K562 (cell line): Measurements from ENCODE around the gene RREB1. TPM values are rescaled to one million over a fixed set of nuclear protein-coding genes. Genes with fewer than 3 reads are reported as not detected.
A peak's percentile ranks its signal among the peaks of the same experiment; 100 is the strongest.

Experiments used
- ATAC-seq: fragments of 200-7000 bp; cut with Tn5 transposase; 3 replicates; pipeline ENCODE4 v1.9.1; 2020; ENCODE audit warnings: moderate library complexity
- BruUV-seq: library from RNA; stranded (reverse); fragments of 400-500 nt; replicated peaks from 2 replicates; lab custom pipeline; 2021; lab: Mats Ljungman, UMichigan
- CTCF ChIA-PET: fragments of 300-600 bp; formaldehyde crosslinking; extraction: SDS; loops from one replicate; lab custom pipeline; 2021; ENCODE audit warnings: low intra/inter-chr PET ratio; lab: Yijun Ruan, JAX
- POLR2A ChIA-PET: fragments of 300-600, 350-650 bp; sonication (Branson Sonifier 250); formaldehyde crosslinking; extraction: SDS; loops from one replicate; lab custom pipeline; 2021; ENCODE audit warnings: antibody characterized with exemption, inconsistent platforms; lab: Yijun Ruan, JAX
- DNase-seq, 4 experiments: peaks; one replicate each; pipeline versions ENCODE4 v3.0.0 to v3.0.0-alpha.2; 2011 to 2018; ENCODE audit warnings: low spot score in 3 of 4, mixed read lengths in 3 of 4; ENCODE audit errors: extremely low read depth in 1 of 4
- FAIRE-seq: peaks from 2 replicates; lab custom pipeline; 2011; peaks lifted over from hg19 to GRCh38; lab: Jason Lieb, UNC
- H2AFZ ChIP-seq: 2 replicates; pipeline ENCODE4 v1.6.0; 2011; ENCODE audit warnings: low read depth, low read length, control low read depth, inconsistent platforms
- H3K27ac ChIP-seq: fragments of 200-600 bp; 3 replicates; pipeline ENCODE4 v1.8.0; 2011; ENCODE audit warnings: low read depth, mild to moderate bottlenecking, control low read depth, inconsistent platforms, low read length, moderate library complexity, mixed read lengths; ENCODE audit errors: extremely low read depth
- H3K27me3 ChIP-seq, 2 experiments: fragments of 300-600 bp in 1 of 2; 2 replicates in 1 of 2; 3 replicates in 1 of 2; pipeline versions ENCODE4 v1.6.0 to v1.8.0; 2011; ENCODE audit warnings: inconsistent platforms in 2 of 2, low read length in 2 of 2, mild to moderate bottlenecking in 1 of 2, mixed read lengths in 1 of 2, moderate library complexity in 1 of 2; ENCODE audit not compliant: control insufficient read depth in 2 of 2, insufficient read depth in 2 of 2
- H3K36me3 ChIP-seq: fragments of 300-600 bp; 3 replicates; pipeline ENCODE4 v1.8.0; 2011; ENCODE audit warnings: mild to moderate bottlenecking, low read length, inconsistent platforms; ENCODE audit not compliant: control insufficient read depth, insufficient read depth
- H3K4me1 ChIP-seq, 2 experiments: fragments of 200-600 bp in 1 of 2; replicated peaks in 1 of 2; 2 replicates in 1 of 2; 3 replicates in 1 of 2; pipeline versions ENCODE4 v1.5.1 to v1.8.0; 2011; ENCODE audit warnings: inconsistent platforms in 2 of 2, low read length in 2 of 2, mild to moderate bottlenecking in 1 of 2, mixed read lengths in 1 of 2, moderate library complexity in 1 of 2; ENCODE audit not compliant: control insufficient read depth in 2 of 2, insufficient read depth in 2 of 2
- H3K4me2 ChIP-seq: 2 replicates; pipeline ENCODE4 v1.6.1; 2011; ENCODE audit warnings: low read length, control low read depth, inconsistent platforms, mixed read lengths; ENCODE audit not compliant: insufficient read depth
- H3K4me3 ChIP-seq: fragments of 200-600 bp; sonication (generic), shearing (Covaris generic); 2 replicates; pipeline ENCODE4 v1.5.1; 2016; ENCODE audit warnings: control low read depth, inconsistent platforms
- H3K79me2 ChIP-seq: fragments of 200-600 bp; 3 replicates; pipeline ENCODE4 v1.8.0; 2011; ENCODE audit warnings: low read length, inconsistent platforms; ENCODE audit not compliant: control insufficient read depth, insufficient read depth
- H3K9ac ChIP-seq, 2 experiments: 2 replicates each; pipeline versions ENCODE4 v1.6.0 to v1.6.1; 2011; ENCODE audit warnings: low read depth in 2 of 2, low read length in 2 of 2, control low read depth in 1 of 2, inconsistent platforms in 1 of 2, mild to moderate bottlenecking in 1 of 2, mixed read lengths in 1 of 2; ENCODE audit not compliant: insufficient read depth in 1 of 2
- H3K9me1 ChIP-seq: one replicate; pipeline ENCODE4 v1.6.0; 2011; ENCODE audit warnings: inconsistent platforms, mild to moderate bottlenecking, low read length, moderate library complexity; ENCODE audit not compliant: control insufficient read depth, insufficient read depth
- H3K9me3 ChIP-seq: replicated peaks from 2 replicates; pipeline ENCODE4 v1.5.1; 2011; ENCODE audit warnings: low read depth, low read length, inconsistent platforms; ENCODE audit not compliant: control insufficient read depth, insufficient read depth
- H4K20me1 ChIP-seq: replicated peaks from 2 replicates; pipeline ENCODE4 v1.6.1; 2011; ENCODE audit warnings: low read length, inconsistent platforms, mixed read lengths; ENCODE audit not compliant: control insufficient read depth, insufficient read depth
- BACH1 ChIP-seq: fragments of 200-800 bp; sonication (Bioruptor generic); IDR thresholded peaks from 2 replicates; pipeline ENCODE4 v1.6.1; 2016; ENCODE audit warnings: missing genetic modification characterization, missing compliant biosample characterization
- CHD1 ChIP-seq: fragments of 200-600 bp; sonication (generic); IDR thresholded peaks from one replicate; pipeline ENCODE4 v1.6.1; 2012; ENCODE audit warnings: mild to moderate bottlenecking, moderate library complexity, low read length, inconsistent platforms
- E2F8 ChIP-seq: fragments of 450-650 bp; IDR thresholded peaks from 2 replicates; pipeline ENCODE4 v1.7.1; 2018; ENCODE audit warnings: mild to moderate bottlenecking, low read depth; ENCODE audit not compliant: partially characterized antibody
- NELFE ChIP-seq: IDR thresholded peaks from 2 replicates; pipeline ENCODE4 v1.6.1; 2011; ENCODE audit warnings: mild to moderate bottlenecking; ENCODE audit not compliant: insufficient read depth, insufficient read length
- XRCC5 ChIP-seq: fragments of 200-400 bp; formaldehyde crosslinking; IDR thresholded peaks from 2 replicates; pipeline ENCODE4 v1.6.1; 2017; ENCODE audit warnings: low read depth, mild to moderate bottlenecking, low read length
- ZC3H11A ChIP-seq: IDR thresholded peaks from 2 replicates; pipeline ENCODE4 v1.6.1; 2012; ENCODE audit warnings: low read depth, low read length, improper control_type of control experiment
- ZEB2 ChIP-seq: fragments of 450-650 bp; IDR thresholded peaks from 2 replicates; pipeline ENCODE4 v1.6.1; 2016
- ZNF384 ChIP-seq: IDR thresholded peaks from 2 replicates; pipeline ENCODE4 v1.6.1; 2012; ENCODE audit warnings: low read depth, low read length, improper control_type of control experiment
- ZNF561 ChIP-seq: fragments of 450-650 bp; formaldehyde crosslinking; conservative IDR thresholded peaks from 2 replicates; pipeline ENCODE4 v1.4.0; 2020; ENCODE audit warnings: mild to moderate bottlenecking, moderate library complexity
- ZNF57 ChIP-seq: fragments of 450-650 bp; formaldehyde crosslinking; IDR thresholded peaks from 2 replicates; pipeline ENCODE4 v1.4.0; 2020; ENCODE audit warnings: mild to moderate bottlenecking, moderate library complexity
- WGBS: fragments of 100-300 bp; shearing (Covaris generic); methylation state at CpG from one replicate; pipeline ENCODE4 v1.1.6; 2016; ENCODE audit warnings: low coverage, mixed read lengths; ENCODE audit not compliant: insufficient coverage; ENCODE audit errors: missing lambda C conversion rate; 5-methylcytosine and 5-hydroxymethylcytosine counted together
- in situ Hi-C: fragments of 300-500 bp; cut with MboI; formaldehyde crosslinking; loops from 4 replicates; pipeline ENCODE4 v1.15.0; 2018; ENCODE audit warnings: inconsistent platforms, mixed read lengths
- intact Hi-C: fragments of 100-400 bp; cut with micrococcal nuclease; formaldehyde crosslinking; loops from 2 replicates; pipeline ENCODE4 v1.14.2; 2022
- polyA plus RNA-seq, 8 experiments: library from polyadenylated mRNA; depleted of rRNA in 4 of 8; stranded (reverse) in 5 of 8; unstranded in 3 of 8; fragments of >200 nt; fragmentation: Nextera tagmentation in 2 of 8; fragmentation: Illumina TruSeq in 1 of 8; extraction: Ambion mirVana in 2 of 8; extraction: Trizol in 1 of 8; gene quantifications; 2 replicates each; pipeline versions ENCODE4 v1.2.1 to v1.2.3, GENCODE V29; 2011 to 2014; ENCODE audit warnings: inconsistent platforms in 1 of 8, missing spikeins in 1 of 8
- total RNA-seq, 7 experiments: library from RNA; depleted of rRNA in 6 of 7; stranded (reverse); fragments of >200 nt in 6 of 7; fragmentation: Illumina TruSeq in 2 of 7; extraction: Trizol in 2 of 7; gene quantifications; 2 replicates each; pipeline versions ENCODE4 v1.2.1 to v1.2.3, GENCODE V29; 2011 to 2021; ENCODE audit warnings: low replicate concordance in 1 of 7
- TF ChIP-seq, protein P1 (sequence below), 2 experiments: fragments of 450-650 bp; IDR thresholded peaks; 2 replicates each; pipeline ENCODE4 v1.6.1; 2016; ENCODE audit warnings: mild to moderate bottlenecking in 2 of 2, borderline replicate concordance in 1 of 2, low read depth in 1 of 2, moderate library complexity in 1 of 2

RREB1 gene
- total and polyA plus RNA-seq, 9 of the 15 experiments (the other 6 are each of a cell fraction or from before 2014, with no cell fraction given): 3.3 to 64.2 (median 19.3) TPM

DNA sequence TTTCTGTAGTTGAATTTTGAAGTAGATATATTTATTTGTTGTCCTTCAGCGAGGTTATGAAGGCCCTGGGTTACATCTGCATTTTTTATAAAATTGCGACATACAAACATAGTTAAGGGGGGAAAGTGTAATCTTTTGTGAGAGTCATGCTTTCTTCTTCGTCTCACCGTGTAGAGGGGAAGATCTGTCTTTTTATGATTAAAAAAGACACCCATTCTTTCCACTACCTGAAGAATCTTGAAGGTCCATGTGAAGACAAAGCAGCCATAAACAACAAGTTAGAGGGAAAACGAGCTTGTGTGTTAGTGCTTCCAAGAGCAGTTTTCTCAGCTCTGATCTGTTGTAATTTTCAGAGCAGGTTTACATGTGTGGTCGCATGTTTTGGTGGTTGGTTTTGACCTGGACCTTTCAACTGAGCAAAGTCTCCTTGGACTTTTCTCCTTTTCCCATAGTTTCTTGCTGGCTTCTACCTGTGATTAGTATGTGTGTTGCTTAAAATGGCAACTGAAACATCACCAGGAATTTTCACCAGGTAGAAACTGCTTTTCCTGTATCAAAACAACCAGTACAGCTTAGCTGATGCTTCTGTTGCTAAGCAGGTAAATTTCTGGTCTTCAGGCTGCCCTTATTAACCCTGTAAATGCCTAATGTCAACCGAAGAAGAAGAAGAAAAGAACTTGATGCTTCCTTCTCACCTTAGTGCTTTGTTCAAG is 37.3 kb downstream of the RREB1 start:
- in situ Hi-C loops (no loop called here), intact Hi-C loops (no loop called here)
- Histone ChIP-seq H3K9me1 (no peaks in the 10 kb centered on the region), H2AFZ (peak overlapping the region; percentile 22; the same call in 1 of the 2 replicates), H3K4me2 (peak overlapping the region; percentile 80), H3K4me3 (no peak overlapping the region), H3K36me3 (peaks cover 37% of the 10 kb centered on the region), H3K27me3 (no peaks in the 10 kb centered on the region), H3K79me2 (peaks cover 99% of the 10 kb centered on the region), H3K27ac (peak overlapping the region; percentile 92), H3K4me1 (peaks cover 59 to 85% of the 10 kb centered on the region in 2 experiments), H3K9ac (peak overlapping the region in 1 of 2 experiments; percentile 71; a peak in 3 of 4 replicates), H4K20me1 (no peaks in the 10 kb centered on the region), H3K9me3 (no peaks in the 10 kb centered on the region)
- no TSS peak for BruUV-seq
- WGBS: 14% methylated on average over 7 of the region's 7 CpGs
- CTCF ChIA-PET: no interaction called here
- no peak for ATAC-seq
- peak in 1 of 4 experiments; percentile 39 for DNase-seq
- FAIRE-seq: peak; percentile 15
- POLR2A ChIA-PET: interaction anchor here (0.6 to 3.4 kb wide), 6 partner anchors 9 to 344 kb away, joined by 3 to 18 read pairs (median 4); no protein-coding TSS in a partner anchor
- TF ChIP-seq, protein P1, sequence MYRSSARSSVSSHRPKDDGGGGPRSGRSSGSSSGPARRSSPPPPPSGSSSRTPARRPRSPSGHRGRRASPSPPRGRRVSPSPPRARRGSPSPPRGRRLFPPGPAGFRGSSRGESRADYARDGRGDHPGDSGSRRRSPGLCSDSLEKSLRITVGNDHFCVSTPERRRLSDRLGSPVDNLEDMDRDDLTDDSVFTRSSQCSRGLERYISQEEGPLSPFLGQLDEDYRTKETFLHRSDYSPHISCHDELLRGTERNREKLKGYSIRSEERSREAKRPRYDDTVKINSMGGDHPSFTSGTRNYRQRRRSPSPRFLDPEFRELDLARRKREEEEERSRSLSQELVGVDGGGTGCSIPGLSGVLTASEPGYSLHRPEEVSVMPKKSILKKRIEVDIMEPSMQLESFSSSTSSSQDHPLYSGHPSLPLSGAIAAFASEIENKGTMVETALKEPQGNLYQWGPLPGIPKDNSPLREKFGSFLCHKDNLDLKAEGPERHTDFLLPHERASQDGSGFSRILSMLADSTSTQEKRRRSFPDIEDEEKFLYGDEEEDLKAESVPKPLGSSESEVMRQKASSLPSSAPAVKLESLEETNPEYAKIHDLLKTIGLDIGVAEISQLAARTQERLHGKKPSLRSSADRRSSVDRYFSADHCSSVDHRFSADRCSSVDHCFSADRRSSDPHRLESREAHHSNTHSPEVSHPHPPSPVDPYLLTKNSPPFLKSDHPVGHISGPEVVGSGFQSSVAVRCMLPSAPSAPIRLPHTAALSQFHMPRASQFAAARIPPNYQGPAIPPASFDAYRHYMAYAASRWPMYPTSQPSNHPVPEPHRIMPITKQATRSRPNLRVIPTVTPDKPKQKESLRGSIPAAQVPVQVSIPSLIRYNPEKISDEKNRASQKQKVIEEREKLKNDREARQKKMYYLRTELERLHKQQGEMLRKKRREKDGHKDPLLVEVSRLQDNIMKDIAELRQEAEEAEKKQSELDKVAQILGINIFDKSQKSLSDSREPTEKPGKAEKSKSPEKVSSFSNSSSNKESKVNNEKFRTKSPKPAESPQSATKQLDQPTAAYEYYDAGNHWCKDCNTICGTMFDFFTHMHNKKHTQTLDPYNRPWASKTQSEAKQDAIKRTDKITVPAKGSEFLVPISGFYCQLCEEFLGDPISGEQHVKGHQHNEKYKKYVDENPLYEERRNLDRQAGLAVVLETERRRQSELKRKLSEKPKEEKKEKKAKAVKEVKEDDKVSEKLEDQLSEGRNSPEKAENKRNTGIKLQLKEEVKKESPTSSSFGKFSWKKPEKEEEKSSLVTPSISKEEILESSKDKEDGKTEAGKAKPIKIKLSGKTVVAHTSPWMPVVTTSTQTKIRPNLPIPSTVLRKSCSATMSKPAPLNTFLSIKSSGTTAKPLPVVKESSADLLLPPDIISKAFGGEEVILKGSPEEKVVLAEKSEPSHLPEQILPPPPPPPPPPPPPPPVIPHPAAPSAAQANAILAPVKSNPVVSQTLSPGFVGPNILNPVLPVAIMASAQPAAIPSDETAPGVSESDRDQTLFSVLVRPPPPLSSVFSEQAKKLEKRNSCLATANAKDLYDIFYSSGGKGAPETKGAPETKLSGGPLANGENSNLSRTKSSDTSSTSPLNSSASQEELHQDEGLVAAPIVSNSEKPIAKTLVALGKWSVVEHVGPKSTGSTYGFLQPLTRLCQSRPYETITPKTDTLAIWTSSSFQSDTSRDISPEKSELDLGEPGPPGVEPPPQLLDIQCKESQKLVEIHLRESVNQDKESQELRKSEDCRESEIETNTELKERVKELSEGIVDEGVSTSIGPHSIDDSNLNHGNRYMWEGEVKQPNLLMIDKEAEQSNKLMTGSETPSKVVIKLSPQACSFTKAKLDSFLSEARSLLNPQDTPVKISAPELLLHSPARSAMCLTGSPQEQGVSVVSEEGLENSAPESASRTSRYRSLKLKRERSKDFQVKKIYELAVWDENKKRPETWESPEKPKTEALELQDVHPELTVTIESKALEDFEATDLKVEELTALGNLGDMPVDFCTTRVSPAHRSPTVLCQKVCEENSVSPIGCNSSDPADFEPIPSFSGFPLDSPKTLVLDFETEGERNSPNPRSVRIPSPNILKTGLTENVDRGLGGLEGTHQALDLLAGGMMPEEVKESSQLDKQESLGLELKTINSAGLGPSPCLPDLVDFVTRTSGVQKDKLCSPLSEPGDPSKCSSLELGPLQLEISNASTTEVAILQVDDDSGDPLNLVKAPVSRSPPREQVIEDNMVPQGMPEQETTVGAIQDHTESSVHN (IDR thresholded peaks at IDR 0.05; ENCODE audit: borderline replicate concordance in 1 of 2, low read depth in 1 of 2): no peak
- TF ChIP-seq ZEB2 (no peak), ZNF384 (0 out of 2 replicates have a peak, but pooled peaks have one; percentile 38), ZNF57 (CRISPR knock-in tag) (no peak), E2F8 (no peak), NELFE (no peak), ZC3H11A (no peak), ZNF561 (CRISPR knock-in tag) (no peak), CHD1 (no peak), BACH1 (tag) (peak; percentile 19; the same call in 1 of the 2 replicates), XRCC5 (no peak)
